ENCODE measurements around the gene PI4KA. TPM values are rescaled to one million over a fixed set of nuclear protein-coding genes. Genes with fewer than 3 reads are reported as not detected.

Gene PI4KA
- total RNA-seq, 1 donor from 2014 or later = 24.4 TPM

DNA sequence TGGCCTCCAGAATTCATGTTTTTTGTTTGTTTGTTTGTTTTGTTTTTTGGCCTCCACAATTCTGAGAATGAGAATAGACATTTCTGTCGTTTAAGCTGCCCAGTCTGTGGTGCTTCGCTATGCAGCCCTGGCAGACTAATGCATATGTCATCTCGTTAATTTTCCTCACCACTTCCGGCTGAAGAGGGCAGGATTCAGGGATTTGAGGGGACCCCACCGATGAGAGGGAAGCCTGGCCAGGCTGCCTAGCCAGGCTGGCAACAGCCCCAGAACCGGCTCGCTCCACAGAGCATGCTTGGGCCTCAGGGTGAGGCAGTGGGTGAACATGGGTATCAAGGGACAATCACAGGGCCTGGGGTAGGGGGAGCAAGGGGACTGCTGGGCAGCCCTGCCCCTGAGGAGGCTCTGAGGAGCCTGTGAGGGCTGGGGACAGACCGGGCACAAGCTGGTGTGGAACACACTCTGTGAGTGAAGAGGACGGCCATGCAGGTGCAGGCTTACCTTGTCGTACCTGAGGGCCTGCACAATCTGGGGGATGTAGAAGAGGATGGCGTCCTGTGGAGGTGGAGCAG lies 132.5 kb downstream of the PI4KA start:
- Histone ChIP-seq H3K9ac (no peak overlapping the region), H3K36me3 (no peaks in the 10 kb centered on the region), H3F3A (ENCODE audit: low read depth) (no peaks in the 10 kb centered on the region), H4K20me1 (ENCODE audit: low read depth) (no peaks in the 10 kb centered on the region), H3K9me3 (ENCODE audit: low read depth) (no peaks in the 10 kb centered on the region), H2AFZ (replicated peaks) (no peak overlapping the region), H3K4me2 (no peak overlapping the region), H3K4me3 (no peak overlapping the region), H3K27me3 (no peaks in the 10 kb centered on the region), H3K27ac (no peak overlapping the region), H3K79me2 (ENCODE audit: low read depth) (no peaks in the 10 kb centered on the region), H3K4me1 (no peaks in the 10 kb centered on the region)
- no peak overlapping the region for H3K27ac Mint-ChIP-seq
- no peak for DNase-seq (ENCODE audit: low spot score)
- no peak overlapping the region for H3K4me3 Mint-ChIP-seq
- no peaks in the 10 kb centered on the region for H3K4me1 Mint-ChIP-seq
- no peaks in the 10 kb centered on the region for H3K9me3 Mint-ChIP-seq
- TF ChIP-seq EZH2 (IDR thresholded peaks at IDR 0.05) (no peak), EZH2phosphoT487 (IDR thresholded peaks at IDR 0.05) (no peak), CTCF (IDR thresholded peaks at IDR 0.05) (no peak)
- no peaks in the 10 kb centered on the region for H3K27me3 Mint-ChIP-seq (ENCODE audit: insufficient read depth, low read depth)
- H3K36me3 Mint-ChIP-seq = peaks cover 16% of the 10 kb centered on the region

DNA sequence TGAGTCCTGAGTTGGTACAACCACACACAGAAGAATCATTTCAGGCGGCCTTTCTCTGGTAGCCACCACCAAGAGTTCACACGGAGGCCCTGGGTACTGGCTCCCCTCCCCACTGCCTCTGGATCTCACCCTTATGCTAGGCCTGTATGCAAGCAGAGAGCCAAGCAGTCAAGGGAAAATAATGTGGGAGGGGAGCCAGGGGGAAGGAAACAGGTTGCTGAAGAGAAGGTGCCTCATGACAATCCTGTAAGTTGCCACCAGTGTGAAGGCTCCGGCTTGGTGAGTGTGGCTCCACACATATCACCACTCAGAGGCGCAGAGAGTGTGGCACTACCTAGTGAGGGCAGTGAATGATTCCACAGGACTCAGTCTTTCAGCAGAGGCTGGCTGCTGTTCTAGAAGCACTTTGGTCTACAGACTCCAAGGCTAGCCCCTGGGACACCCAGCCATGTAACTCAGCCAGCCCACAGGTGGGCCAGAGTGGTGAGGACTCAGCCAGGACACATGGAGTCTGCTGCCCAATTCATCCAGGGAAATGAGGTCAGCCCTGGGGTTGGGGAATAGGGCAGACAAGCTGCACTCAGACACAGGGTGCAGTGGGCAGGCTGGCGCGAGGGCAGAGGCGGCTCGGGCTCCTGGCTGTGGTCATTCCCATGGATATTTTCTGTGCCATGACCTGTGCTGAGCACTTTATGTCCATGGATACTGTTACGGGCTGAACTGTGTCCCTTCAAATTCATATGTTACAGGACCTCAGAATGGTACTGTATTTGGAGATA lies 133.7 kb downstream of the PI4KA start:
- Mint-ChIP-seq H3K36me3 (peaks cover 20% of the 10 kb centered on the region), H3K27ac (no peak overlapping the region), H3K27me3 (ENCODE audit: insufficient read depth, low read depth) (no peaks in the 10 kb centered on the region), H3K4me3 (no peak overlapping the region), H3K9me3 (no peaks in the 10 kb centered on the region), H3K4me1 (no peaks in the 10 kb centered on the region)
- TF ChIP-seq EZH2phosphoT487 (IDR thresholded peaks at IDR 0.05) = no peak
- no peak for TF ChIP-seq CTCF (IDR thresholded peaks at IDR 0.05)
- no peak for TF ChIP-seq EZH2 (IDR thresholded peaks at IDR 0.05)
- Histone ChIP-seq H2AFZ (replicated peaks) (no peak overlapping the region), H3K9ac (no peak overlapping the region), H3K4me3 (no peak overlapping the region), H3K4me2 (no peak overlapping the region), H3K4me1 (no peaks in the 10 kb centered on the region), H3K36me3 (no peaks in the 10 kb centered on the region), H3K9me3 (ENCODE audit: low read depth) (no peaks in the 10 kb centered on the region), H3K27me3 (no peaks in the 10 kb centered on the region), H3K79me2 (ENCODE audit: low read depth) (no peaks in the 10 kb centered on the region), H4K20me1 (ENCODE audit: low read depth) (no peaks in the 10 kb centered on the region), H3K27ac (no peak overlapping the region), H3F3A (ENCODE audit: low read depth) (no peaks in the 10 kb centered on the region)
- no peak for DNase-seq (ENCODE audit: low spot score)

DNA sequence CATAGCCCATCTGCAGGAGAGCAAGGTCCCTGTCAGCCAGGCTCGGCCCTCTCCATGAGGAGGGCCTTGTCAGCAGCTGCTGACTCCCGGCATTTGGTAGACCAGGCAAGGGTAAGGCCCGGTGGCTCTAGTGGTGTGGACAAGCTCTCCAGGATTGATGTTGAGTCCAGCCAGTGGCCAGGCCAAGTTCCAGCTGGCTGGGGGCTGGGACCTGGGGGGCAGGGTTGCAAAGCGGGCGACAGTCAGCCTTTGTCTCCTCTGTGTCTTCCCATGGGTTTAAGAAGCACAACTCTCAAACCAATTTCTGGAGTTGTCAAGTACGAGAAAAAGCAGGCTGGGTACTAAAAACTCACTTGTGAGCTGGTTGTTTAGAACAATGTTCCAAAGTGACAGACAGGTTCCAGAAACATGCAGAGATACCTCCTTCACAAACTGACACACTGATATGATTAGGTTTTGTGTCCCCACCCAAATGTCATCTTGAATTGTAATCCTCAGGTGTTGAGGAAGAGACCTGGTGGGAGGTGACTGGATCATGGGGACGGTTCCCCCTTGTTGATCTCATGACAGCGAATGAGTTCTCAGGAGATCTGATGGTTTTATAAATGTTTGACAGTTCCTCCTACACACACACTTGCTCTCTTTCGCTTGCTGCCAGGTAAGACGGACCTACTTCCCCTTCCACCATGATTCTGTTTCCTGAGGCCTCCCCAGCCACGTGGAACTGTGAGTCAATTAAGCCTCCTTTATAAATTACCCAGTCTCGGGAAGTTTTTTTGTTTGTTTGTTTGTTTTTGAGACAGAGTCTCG lies 137.0 kb downstream of the PI4KA start:
- Histone ChIP-seq H3K4me1 (no peaks in the 10 kb centered on the region), H4K20me1 (ENCODE audit: low read depth) (no peaks in the 10 kb centered on the region), H2AFZ (replicated peaks) (no peak overlapping the region), H3K4me3 (no peak overlapping the region), H3K9ac (no peak overlapping the region), H3F3A (ENCODE audit: low read depth) (no peaks in the 10 kb centered on the region), H3K27ac (no peak overlapping the region), H3K27me3 (no peaks in the 10 kb centered on the region), H3K4me2 (no peak overlapping the region), H3K9me3 (ENCODE audit: low read depth) (no peaks in the 10 kb centered on the region), H3K79me2 (ENCODE audit: low read depth) (no peaks in the 10 kb centered on the region), H3K36me3 (no peaks in the 10 kb centered on the region)
- Mint-ChIP-seq H3K36me3 (peaks cover 15% of the 10 kb centered on the region), H3K27me3 (ENCODE audit: insufficient read depth, low read depth) (no peaks in the 10 kb centered on the region), H3K4me1 (peaks cover 9% of the 10 kb centered on the region), H3K27ac (no peak overlapping the region), H3K4me3 (no peak overlapping the region), H3K9me3 (no peaks in the 10 kb centered on the region)
- no peak for DNase-seq (ENCODE audit: low spot score)
- no peak for TF ChIP-seq EZH2 (IDR thresholded peaks at IDR 0.05)
- no peak for TF ChIP-seq EZH2phosphoT487 (IDR thresholded peaks at IDR 0.05)
- TF ChIP-seq CTCF (IDR thresholded peaks at IDR 0.05) = no peak

All from neural progenitor cell (in vitro differentiated cells).